ENCODE data around the gene NES.

NES gene

GRCh38 chr1:156704166-156704711, 27.0 kb upstream of the NES start:
- DNase-seq = no peak

- DNase-seq = no peak
These were observed 26.5 kb upstream of the NES start for GRCh38 chr1:156703741-156704140.

GRCh38 chr1:156703336-156703735, 26.1 kb upstream of the NES start:
- DNase-seq = no peak

GRCh38 chr1:156700736-156701531, 23.7 kb upstream of the NES start:
- DNase-seq = no peak

GRCh38 chr1:156698995-156699394, 21.8 kb upstream of the NES start:
- no peak for DNase-seq

- peak; percentile 76 for DNase-seq
These were observed 20.3 kb upstream of the NES start for GRCh38 chr1:156697481-156697880.

- DNase-seq = no peak
These were observed 19.5 kb upstream of the NES start for GRCh38 chr1:156696755-156697154.

GRCh38 chr1:156694690-156694962, 17.4 kb upstream of the NES start:
- DNase-seq = no peak

GRCh38 chr1:156693848-156694689, 16.9 kb upstream of the NES start:
- no peak for DNase-seq

- DNase-seq = peak; percentile 89
These were observed 16.0 kb upstream of the NES start for GRCh38 chr1:156692925-156693847.

- peak; percentile 67 for DNase-seq
These were observed 15.3 kb upstream of the NES start for GRCh38 chr1:156692441-156692924.

- DNase-seq = peak; percentile 41
These were observed 14.6 kb upstream of the NES start for GRCh38 chr1:156691665-156692440.

- DNase-seq = no peak
These were observed 14.0 kb upstream of the NES start for GRCh38 chr1:156691191-156691590.

GRCh38 chr1:156690675-156691036, 13.4 kb upstream of the NES start:
- DNase-seq = no peak

- peak; percentile 26 for DNase-seq
These were observed 12.9 kb upstream of the NES start for GRCh38 chr1:156689953-156690674.

GRCh38 chr1:156689035-156689952, 12.1 kb upstream of the NES start:
- DNase-seq = peak; percentile 88

GRCh38 chr1:156684227-156684782, 7.1 kb upstream of the NES start:
- no peak for DNase-seq

- DNase-seq = no peak
These were observed 5.1 kb upstream of the NES start for GRCh38 chr1:156682166-156682890.

Data from DMS79 (cell line).